Mesendoderm (in vitro differentiated cells): ENCODE data around the gene GRAMD2B.

Source experiments
- DNase-seq: peaks from one replicate; pipeline ENCODE4 v3.0.0; 2013
- H2AK5ac ChIP-seq: 2 replicates; pipeline ENCODE4 v1.6.1; 2013; ENCODE audit warnings: low read length, inconsistent platforms
- H2BK120ac ChIP-seq: 2 replicates; pipeline ENCODE4 v1.6.1; 2013; ENCODE audit warnings: low read depth, mild to moderate bottlenecking, low read length, moderate library complexity, mixed read lengths
- H2BK15ac ChIP-seq: replicated peaks from 2 replicates; pipeline ENCODE4 v1.6.1; 2013; ENCODE audit warnings: low read depth, mild to moderate bottlenecking, moderate library complexity
- H2BK5ac ChIP-seq: 2 replicates; pipeline ENCODE4 v1.6.1; 2013; ENCODE audit warnings: low read length, inconsistent platforms
- H3K18ac ChIP-seq: 2 replicates; pipeline ENCODE4 v1.6.1; 2013; ENCODE audit warnings: mild to moderate bottlenecking, low read length, mixed read lengths
- H3K23ac ChIP-seq: one replicate; pipeline ENCODE4 v1.6.1; 2013; ENCODE audit warnings: low read length
- H3K27ac ChIP-seq: 2 replicates; pipeline ENCODE4 v1.5.1; 2013; ENCODE audit warnings: low read depth, mild to moderate bottlenecking, inconsistent platforms, low read length, moderate library complexity
- H3K27me3 ChIP-seq: 2 replicates; pipeline ENCODE4 v1.6.1; 2013; ENCODE audit warnings: low read length, control low read depth, mild to moderate bottlenecking, inconsistent platforms; ENCODE audit not compliant: insufficient read depth, poor library complexity
- H3K36me3 ChIP-seq: 2 replicates; pipeline ENCODE4 v1.6.1; 2013; ENCODE audit warnings: low read length, inconsistent platforms; ENCODE audit not compliant: control insufficient read depth, insufficient read depth
- H3K4ac ChIP-seq: one replicate; pipeline ENCODE4 v1.6.1; 2013; ENCODE audit warnings: low read depth, mild to moderate bottlenecking, low read length, moderate library complexity
- H3K4me1 ChIP-seq: 2 replicates; pipeline ENCODE4 v1.6.1; 2013; ENCODE audit warnings: low read depth, low read length, inconsistent platforms; ENCODE audit not compliant: control insufficient read depth
- H3K4me2 ChIP-seq: 2 replicates; pipeline ENCODE4 v1.6.1; 2013; ENCODE audit warnings: low read length
- H3K4me3 ChIP-seq: 2 replicates; pipeline ENCODE4 v1.5.1; 2013; ENCODE audit warnings: mild to moderate bottlenecking, low read length
- H3K56ac ChIP-seq: one replicate; pipeline ENCODE4 v1.6.1; 2013; ENCODE audit warnings: low read length
- H3K79me1 ChIP-seq: 2 replicates; pipeline ENCODE4 v1.6.1; 2013; ENCODE audit warnings: low read length, inconsistent platforms
- H3K79me2 ChIP-seq: 2 replicates; pipeline ENCODE4 v1.6.1; 2013; ENCODE audit warnings: mild to moderate bottlenecking, low read length; ENCODE audit not compliant: control insufficient read depth, insufficient read depth
- H3K9ac ChIP-seq: 2 replicates; pipeline ENCODE4 v1.6.1; 2013; ENCODE audit warnings: low read length, inconsistent platforms
- H4K5ac ChIP-seq: one replicate; pipeline ENCODE4 v1.6.1; 2013; ENCODE audit warnings: low read length
- H4K8ac ChIP-seq: one replicate; pipeline ENCODE4 v1.6.1; 2013; ENCODE audit warnings: low read depth, mild to moderate bottlenecking, control low read depth, low read length, moderate library complexity
- WGBS: extraction: QIAGEN DNeasy Blood & Tissue Kit; methylation state at CpG from one replicate; pipeline ENCODE4 v1.1.7; 2013; ENCODE audit warnings: low lambda C conversion rate, missing lambda C conversion rate; ENCODE audit not compliant: insufficient coverage; ENCODE audit errors: extremely low coverage; 5-methylcytosine and 5-hydroxymethylcytosine counted together

GRAMD2B gene

GRCh38 chr5:126525630-126526245, 102.5 kb downstream of the GRAMD2B start:
- Histone ChIP-seq H3K27me3 (no peaks in the 10 kb centered on the region), H3K36me3 (no peaks in the 10 kb centered on the region), H4K5ac (no peak overlapping the region), H2BK5ac (no peak overlapping the region), H3K9ac (no peak overlapping the region), H2BK120ac (no peak overlapping the region), H3K18ac (no peak overlapping the region), H3K4me3 (no peak overlapping the region), H3K79me2 (no peaks in the 10 kb centered on the region), H3K4me1 (no peaks in the 10 kb centered on the region), H4K8ac (no peak overlapping the region), H3K4ac (no peak overlapping the region), H3K23ac (no peak overlapping the region), H2BK15ac (no peak overlapping the region), H3K27ac (no peak overlapping the region), H3K56ac (no peak overlapping the region), H2AK5ac (no peak overlapping the region), H3K4me2 (no peak overlapping the region), H3K79me1 (no peaks in the 10 kb centered on the region)
- no CpG with 5 or more reads among the region's 5 CpGs for WGBS
- DNase-seq = peak; percentile 50

GRCh38 chr5:126526493-126526892, 103.3 kb downstream of the GRAMD2B start:
- Histone ChIP-seq H3K18ac (no peak overlapping the region), H3K27me3 (no peaks in the 10 kb centered on the region), H2BK120ac (no peak overlapping the region), H3K4me2 (no peak overlapping the region), H4K5ac (no peak overlapping the region), H3K4me1 (no peaks in the 10 kb centered on the region), H3K36me3 (no peaks in the 10 kb centered on the region), H2BK15ac (no peak overlapping the region), H2BK5ac (no peak overlapping the region), H2AK5ac (no peak overlapping the region), H4K8ac (no peak overlapping the region), H3K56ac (no peak overlapping the region), H3K79me2 (no peaks in the 10 kb centered on the region), H3K79me1 (no peaks in the 10 kb centered on the region), H3K23ac (no peak overlapping the region), H3K4me3 (no peak overlapping the region), H3K27ac (no peak overlapping the region), H3K9ac (no peak overlapping the region), H3K4ac (no peak overlapping the region)
- DNase-seq = no peak

GRCh38 chr5:126527158-126527557, 103.9 kb downstream of the GRAMD2B start:
- no peak overlapping the region for H2AK5ac ChIP-seq
- no peak overlapping the region for H3K23ac ChIP-seq
- no peaks in the 10 kb centered on the region for H3K4me1 ChIP-seq
- no peak overlapping the region for H3K27ac ChIP-seq
- H3K27me3 ChIP-seq = no peaks in the 10 kb centered on the region
- WGBS = no CpG with 5 or more reads among the region's 1 CpG
- H2BK5ac ChIP-seq = no peak overlapping the region
- no peak overlapping the region for H2BK120ac ChIP-seq
- H3K9ac ChIP-seq = no peak overlapping the region
- no peak overlapping the region for H3K4ac ChIP-seq
- H2BK15ac ChIP-seq = no peak overlapping the region
- H4K5ac ChIP-seq = no peak overlapping the region
- no peak overlapping the region for H4K8ac ChIP-seq
- no peak overlapping the region for H3K4me2 ChIP-seq
- no peak overlapping the region for H3K56ac ChIP-seq
- H3K18ac ChIP-seq = no peak overlapping the region
- no peak overlapping the region for H3K4me3 ChIP-seq
- DNase-seq = no peak
- no peaks in the 10 kb centered on the region for H3K36me3 ChIP-seq
- H3K79me2 ChIP-seq = no peaks in the 10 kb centered on the region
- no peaks in the 10 kb centered on the region for H3K79me1 ChIP-seq

- Histone ChIP-seq H2BK5ac (no peak overlapping the region), H3K27ac (no peak overlapping the region), H3K56ac (no peak overlapping the region), H2BK120ac (no peak overlapping the region), H3K27me3 (no peaks in the 10 kb centered on the region), H4K8ac (no peak overlapping the region), H3K79me1 (no peaks in the 10 kb centered on the region), H3K36me3 (no peaks in the 10 kb centered on the region), H4K5ac (no peak overlapping the region), H3K9ac (no peak overlapping the region), H2AK5ac (no peak overlapping the region), H3K79me2 (no peaks in the 10 kb centered on the region), H3K4me2 (no peak overlapping the region), H2BK15ac (no peak overlapping the region), H3K18ac (no peak overlapping the region), H3K4me3 (no peak overlapping the region), H3K23ac (no peak overlapping the region), H3K4ac (no peak overlapping the region), H3K4me1 (no peaks in the 10 kb centered on the region)
- DNase-seq = no peak
These were observed 104.7 kb downstream of the GRAMD2B start for GRCh38 chr5:126527892-126528291.

GRCh38 chr5:126531543-126532120, 108.4 kb downstream of the GRAMD2B start:
- H2BK5ac ChIP-seq = no peak overlapping the region
- no peak overlapping the region for H3K4me2 ChIP-seq
- no CpG with 5 or more reads among the region's 4 CpGs for WGBS
- H3K9ac ChIP-seq = no peak overlapping the region
- H3K79me2 ChIP-seq = no peaks in the 10 kb centered on the region
- H2AK5ac ChIP-seq = no peak overlapping the region
- H3K36me3 ChIP-seq = no peaks in the 10 kb centered on the region
- no peak overlapping the region for H4K8ac ChIP-seq
- H3K79me1 ChIP-seq = no peaks in the 10 kb centered on the region
- no peak for DNase-seq
- H3K4me3 ChIP-seq = no peak overlapping the region
- H3K23ac ChIP-seq = no peak overlapping the region
- no peak overlapping the region for H3K4ac ChIP-seq
- H3K18ac ChIP-seq = no peak overlapping the region
- no peak overlapping the region for H4K5ac ChIP-seq
- H3K56ac ChIP-seq = no peak overlapping the region
- no peak overlapping the region for H2BK15ac ChIP-seq
- no peak overlapping the region for H3K27ac ChIP-seq
- no peaks in the 10 kb centered on the region for H3K4me1 ChIP-seq
- H2BK120ac ChIP-seq = no peak overlapping the region
- H3K27me3 ChIP-seq = no peaks in the 10 kb centered on the region

GRCh38 chr5:126534553-126534952, 111.3 kb downstream of the GRAMD2B start:
- Histone ChIP-seq H3K9ac (no peak overlapping the region), H3K56ac (no peak overlapping the region), H3K4me1 (no peaks in the 10 kb centered on the region), H3K4ac (no peak overlapping the region), H3K79me2 (no peaks in the 10 kb centered on the region), H3K18ac (no peak overlapping the region), H3K4me3 (no peak overlapping the region), H3K4me2 (no peak overlapping the region), H4K8ac (no peak overlapping the region), H3K27me3 (no peaks in the 10 kb centered on the region), H2AK5ac (no peak overlapping the region), H3K27ac (no peak overlapping the region), H2BK15ac (no peak overlapping the region), H3K36me3 (no peaks in the 10 kb centered on the region), H3K23ac (no peak overlapping the region), H3K79me1 (no peaks in the 10 kb centered on the region), H2BK120ac (no peak overlapping the region), H4K5ac (no peak overlapping the region), H2BK5ac (no peak overlapping the region)
- DNase-seq = no peak
- WGBS = no CpG with 5 or more reads among the region's 1 CpG
